Chondrocyte (in vitro differentiated cells): ENCODE results near the gene PROB1. TPM values are rescaled to one million over a fixed set of nuclear protein-coding genes. Genes with fewer than 3 reads are reported as not detected.

ENCODE experiments used
- DNase-seq: peaks from one replicate; pipeline ENCODE4 v3.0.0; 2021; ENCODE audit warnings: mixed read lengths, low spot score
- H3K27ac Mint-ChIP-seq: one replicate; pipeline ENCODE4 v1.8.0; 2021; ENCODE audit warnings: mild to moderate bottlenecking, moderate library complexity, mixed read lengths; ENCODE audit not compliant: unreplicated experiment
- H3K27me3 Mint-ChIP-seq: 2 replicates; pipeline ENCODE4 v1.8.0; 2021; ENCODE audit warnings: low read depth, mixed read lengths
- H3K36me3 Mint-ChIP-seq: 2 replicates; pipeline ENCODE4 v1.8.0; 2021; ENCODE audit warnings: low read depth, mixed read lengths
- H3K4me1 Mint-ChIP-seq: 2 replicates; pipeline ENCODE4 v1.8.0; 2021; ENCODE audit warnings: low read depth, mild to moderate bottlenecking, mixed read lengths
- H3K4me3 Mint-ChIP-seq: one replicate; pipeline ENCODE4 v1.8.0; 2021; ENCODE audit warnings: mild to moderate bottlenecking, moderate library complexity, mixed read lengths; ENCODE audit not compliant: unreplicated experiment
- H3K9me3 Mint-ChIP-seq: 2 replicates; pipeline ENCODE4 v1.8.0; 2021; ENCODE audit warnings: low read depth, mixed read lengths
- total RNA-seq: library from RNA; stranded (reverse); gene quantifications from 3 replicates; pipeline ENCODE4 v1.2.1, GENCODE V29; 2021
- TF ChIP-seq, protein P1 (sequence below): fragments of 200-600 bp; sonication (generic); IDR thresholded peaks from 2 replicates; pipeline ENCODE4 v1.5.0; 2021; ENCODE audit warnings: antibody characterized with exemption, mild to moderate bottlenecking, moderate library complexity

The PROB1 gene
- total RNA-seq, 1 donor from 2014 or later = 2.3 TPM

DNA sequence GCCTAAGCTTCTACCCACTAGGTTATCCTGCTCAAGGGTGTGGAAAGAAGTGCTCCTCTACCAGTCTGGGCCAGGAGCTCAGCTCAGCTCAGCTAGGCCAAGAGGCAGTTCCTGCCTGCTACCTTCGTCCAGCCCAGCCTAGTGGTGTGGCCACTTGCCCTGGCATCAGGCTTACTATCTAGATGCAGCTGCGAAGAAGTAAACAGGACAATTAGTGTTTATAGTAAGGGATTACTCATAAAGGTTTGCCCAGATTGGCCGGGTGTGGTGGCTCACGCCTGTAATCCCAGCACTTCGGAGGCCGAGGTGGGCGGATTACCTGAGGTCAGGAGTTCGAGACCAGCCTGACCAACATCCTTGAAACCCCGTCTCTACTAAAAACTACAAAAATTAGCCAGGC lies 21.7 kb upstream of the PROB1 start:
- DNase-seq = no peak
- Mint-ChIP-seq H3K36me3 (peaks cover 20% of the 10 kb centered on the region), H3K4me1 (peaks cover 8% of the 10 kb centered on the region), H3K4me3 (no peak overlapping the region), H3K27me3 (no peaks in the 10 kb centered on the region), H3K27ac (peak overlapping the region; percentile 66), H3K9me3 (no peaks in the 10 kb centered on the region)
- TF ChIP-seq, protein P1, sequence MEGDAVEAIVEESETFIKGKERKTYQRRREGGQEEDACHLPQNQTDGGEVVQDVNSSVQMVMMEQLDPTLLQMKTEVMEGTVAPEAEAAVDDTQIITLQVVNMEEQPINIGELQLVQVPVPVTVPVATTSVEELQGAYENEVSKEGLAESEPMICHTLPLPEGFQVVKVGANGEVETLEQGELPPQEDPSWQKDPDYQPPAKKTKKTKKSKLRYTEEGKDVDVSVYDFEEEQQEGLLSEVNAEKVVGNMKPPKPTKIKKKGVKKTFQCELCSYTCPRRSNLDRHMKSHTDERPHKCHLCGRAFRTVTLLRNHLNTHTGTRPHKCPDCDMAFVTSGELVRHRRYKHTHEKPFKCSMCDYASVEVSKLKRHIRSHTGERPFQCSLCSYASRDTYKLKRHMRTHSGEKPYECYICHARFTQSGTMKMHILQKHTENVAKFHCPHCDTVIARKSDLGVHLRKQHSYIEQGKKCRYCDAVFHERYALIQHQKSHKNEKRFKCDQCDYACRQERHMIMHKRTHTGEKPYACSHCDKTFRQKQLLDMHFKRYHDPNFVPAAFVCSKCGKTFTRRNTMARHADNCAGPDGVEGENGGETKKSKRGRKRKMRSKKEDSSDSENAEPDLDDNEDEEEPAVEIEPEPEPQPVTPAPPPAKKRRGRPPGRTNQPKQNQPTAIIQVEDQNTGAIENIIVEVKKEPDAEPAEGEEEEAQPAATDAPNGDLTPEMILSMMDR = no peak

GRCh38 chr5:139415869-139416268 lies 21.0 kb upstream of the PROB1 start:
- H3K4me3 Mint-ChIP-seq = no peak overlapping the region
- H3K36me3 Mint-ChIP-seq = peaks cover 19% of the 10 kb centered on the region
- no peak overlapping the region for H3K27ac Mint-ChIP-seq
- no peaks in the 10 kb centered on the region for H3K9me3 Mint-ChIP-seq
- DNase-seq = no peak
- peaks cover 8% of the 10 kb centered on the region for H3K4me1 Mint-ChIP-seq
- TF ChIP-seq, protein P1 = no peak
- H3K27me3 Mint-ChIP-seq = no peaks in the 10 kb centered on the region

- Mint-ChIP-seq H3K36me3 (peaks cover 17% of the 10 kb centered on the region), H3K9me3 (no peaks in the 10 kb centered on the region), H3K27me3 (no peaks in the 10 kb centered on the region), H3K4me3 (no peak overlapping the region), H3K27ac (no peak overlapping the region), H3K4me1 (peaks cover 8% of the 10 kb centered on the region)
- TF ChIP-seq, protein P1 = no peak
- no peak for DNase-seq
Measured at GRCh38 chr5:139415221-139415861, 20.4 kb upstream of the PROB1 start.

DNA sequence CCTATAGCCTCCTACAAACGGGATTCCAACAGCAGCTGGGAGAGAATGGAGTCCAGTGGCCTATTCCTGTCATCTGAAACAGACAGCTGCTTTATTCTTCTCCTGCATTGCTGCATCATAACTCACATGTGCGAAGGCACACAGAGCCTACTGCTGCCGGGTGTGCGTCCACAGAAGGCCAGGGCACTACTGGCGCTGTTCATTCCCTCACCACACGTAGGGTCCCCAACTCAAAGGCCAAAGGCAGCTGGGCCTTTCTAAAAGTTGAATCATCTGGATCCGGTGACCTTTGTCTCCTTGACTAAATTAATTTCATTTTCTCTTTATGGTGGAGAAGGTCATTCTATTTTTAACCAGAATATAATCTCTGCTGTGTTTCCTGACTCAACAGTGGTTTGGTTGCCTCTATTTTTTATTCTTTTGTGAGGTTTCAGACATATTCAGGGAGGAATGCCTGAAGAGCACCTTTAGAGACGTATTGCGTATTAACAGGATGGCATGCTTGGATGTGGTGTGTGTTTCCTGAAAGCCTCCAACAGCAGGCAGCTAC lies 19.8 kb upstream of the PROB1 start:
- H3K27ac Mint-ChIP-seq = no peak overlapping the region
- no peak for DNase-seq
- H3K4me1 Mint-ChIP-seq = peaks cover 8% of the 10 kb centered on the region
- TF ChIP-seq, protein P1 = no peak
- H3K9me3 Mint-ChIP-seq = no peaks in the 10 kb centered on the region
- H3K27me3 Mint-ChIP-seq = no peaks in the 10 kb centered on the region
- no peak overlapping the region for H3K4me3 Mint-ChIP-seq
- H3K36me3 Mint-ChIP-seq = peaks cover 14% of the 10 kb centered on the region

GRCh38 chr5:139413963-139414362 lies 19.1 kb upstream of the PROB1 start:
- no peaks in the 10 kb centered on the region for H3K27me3 Mint-ChIP-seq
- H3K4me3 Mint-ChIP-seq = no peak overlapping the region
- H3K27ac Mint-ChIP-seq = no peak overlapping the region
- DNase-seq = no peak
- peaks cover 10% of the 10 kb centered on the region for H3K36me3 Mint-ChIP-seq
- peaks cover 8% of the 10 kb centered on the region for H3K4me1 Mint-ChIP-seq
- H3K9me3 Mint-ChIP-seq = no peaks in the 10 kb centered on the region
- TF ChIP-seq, protein P1 = no peak
